HEK293T (cell line): ENCODE data around the gene ARL17B.
"Not testable (repeated sequence)": the region's sequence is repeated elsewhere in the genome, so short reads cannot be mapped to it uniquely, and the experiment has no call there.

Experiments
- BHLHE40 ChIP-seq: fragments of 450-650 bp; IDR thresholded peaks from 2 replicates; pipeline ENCODE4 v1.6.1; 2016; ENCODE audit warnings: mild to moderate bottlenecking, moderate library complexity, borderline replicate concordance
- ELF4 ChIP-seq: fragments of 450-650 bp; IDR thresholded peaks from 2 replicates; pipeline ENCODE4 v1.6.1; 2017; ENCODE audit warnings: antibody characterized with exemption
- FOXK2 ChIP-seq: fragments of 450-650 bp; IDR thresholded peaks from 2 replicates; pipeline ENCODE4 v1.6.1; 2016; ENCODE audit warnings: mild to moderate bottlenecking
- FOXM1 ChIP-seq: fragments of 450-650 bp; IDR thresholded peaks from 2 replicates; pipeline ENCODE4 v1.6.1; 2017; ENCODE audit warnings: mild to moderate bottlenecking, borderline replicate concordance
- NFRKB ChIP-seq: fragments of 450-650 bp; IDR thresholded peaks from 2 replicates; pipeline ENCODE4 v1.6.1; 2016; ENCODE audit warnings: mild to moderate bottlenecking, moderate library complexity
- SP1 ChIP-seq: fragments of 450-650 bp; IDR thresholded peaks from 2 replicates; pipeline ENCODE4 v1.6.1; 2017
- SUZ12 ChIP-seq: fragments of 450-650 bp; IDR thresholded peaks from 2 replicates; pipeline ENCODE4 v1.6.1; 2016; ENCODE audit warnings: mild to moderate bottlenecking
- TARDBP ChIP-seq: fragments of 450-650 bp; IDR thresholded peaks from 2 replicates; pipeline ENCODE4 v1.6.1; 2016

- TF ChIP-seq SUZ12, BHLHE40, FOXM1, NFRKB, TARDBP, FOXK2, SP1, ELF4: not testable (repeated sequence)
Measured at GRCh38 chr17:46399993-46400392, 38.4 kb upstream of the ARL17B start.
